ENCODE data around the gene GCNT4. TPM values are rescaled to one million over a fixed set of nuclear protein-coding genes. Genes with fewer than 3 reads are reported as not detected.

Gene GCNT4, protein sequence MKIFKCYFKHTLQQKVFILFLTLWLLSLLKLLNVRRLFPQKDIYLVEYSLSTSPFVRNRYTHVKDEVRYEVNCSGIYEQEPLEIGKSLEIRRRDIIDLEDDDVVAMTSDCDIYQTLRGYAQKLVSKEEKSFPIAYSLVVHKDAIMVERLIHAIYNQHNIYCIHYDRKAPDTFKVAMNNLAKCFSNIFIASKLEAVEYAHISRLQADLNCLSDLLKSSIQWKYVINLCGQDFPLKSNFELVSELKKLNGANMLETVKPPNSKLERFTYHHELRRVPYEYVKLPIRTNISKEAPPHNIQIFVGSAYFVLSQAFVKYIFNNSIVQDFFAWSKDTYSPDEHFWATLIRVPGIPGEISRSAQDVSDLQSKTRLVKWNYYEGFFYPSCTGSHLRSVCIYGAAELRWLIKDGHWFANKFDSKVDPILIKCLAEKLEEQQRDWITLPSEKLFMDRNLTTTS
- total RNA-seq: 0.92 TPM

DNA sequence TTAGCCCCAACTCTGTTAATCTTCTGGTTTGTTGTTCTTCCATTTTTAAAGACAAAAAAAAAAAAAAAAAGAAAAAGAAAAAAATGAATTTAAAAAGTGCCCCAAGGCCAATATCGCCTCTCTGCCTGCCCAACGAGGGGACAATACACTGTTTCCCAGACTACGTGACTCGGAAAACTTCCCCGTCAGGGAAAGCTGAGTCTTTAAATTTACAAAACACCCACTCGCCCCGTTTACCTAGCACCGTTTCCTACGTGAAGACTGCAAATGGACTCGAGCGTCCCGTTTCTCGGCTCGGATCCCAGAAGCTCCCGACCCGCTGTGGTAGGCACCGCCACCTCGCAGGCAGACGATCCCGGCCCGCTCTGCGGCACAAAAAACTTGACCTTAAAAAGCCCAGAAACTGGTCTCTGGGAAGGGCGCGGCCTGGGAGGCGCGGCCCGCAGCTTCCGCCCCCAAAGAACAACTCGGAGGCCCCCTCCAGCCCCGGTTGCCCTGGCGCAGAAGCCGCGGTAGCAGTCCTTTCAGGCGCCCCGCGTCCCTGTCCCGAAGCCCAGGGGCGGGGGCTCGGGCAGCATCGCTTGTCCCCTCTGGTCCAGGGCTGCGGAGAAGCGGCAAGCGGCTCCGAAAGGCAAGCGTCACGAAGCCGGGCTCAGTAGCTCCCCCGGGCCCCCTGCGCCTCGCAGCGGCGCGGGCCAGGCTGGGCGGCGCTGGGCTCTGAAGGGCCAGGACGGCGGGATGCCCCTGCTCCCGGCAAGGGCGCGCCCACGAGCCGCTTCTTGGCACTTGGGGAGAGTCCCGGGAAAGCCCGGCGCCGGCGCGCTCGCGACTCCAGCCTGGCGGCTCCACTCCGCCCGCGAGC, at the start of gene GCNT4:
TSS of gene GCNT4 (minus strand) at position 367 of the 862 bp plus-strand sequence. CDS start 22,521 bp downstream, outside the sequence.

Small RNA genes lying within 50 kb of the gene (small RNA-seq; reads per million reads assigned to genes)
- not detected for gene AC093259.1

Other genes with a start within 250 kb of the GCNT4 start
- gene FAM169A, start 186.2 kb downstream of the GCNT4 start, total RNA-seq: 126 TPM
- gene ANKRD31, start 184.3 kb upstream of the GCNT4 start, total RNA-seq: 1.2 TPM

Measured in diencephalon (tissue), 1 donor.